PC-9 (cell line): ENCODE data around the gene CADPS2. TPM values are rescaled to one million over a fixed set of nuclear protein-coding genes. Genes with fewer than 3 reads are reported as not detected.

Experiments used
- BruUV-seq: library from RNA; stranded (reverse); fragments of 400-500 nt; replicated peaks from 2 replicates; lab custom pipeline; 2021; lab: Mats Ljungman, UMichigan
- CTCF ChIA-PET: fragments of 300-600 bp; sonication (Branson Sonifier 250); formaldehyde crosslinking; loops from one replicate; lab custom pipeline; 2022; ENCODE audit warnings: antibody characterized with exemption; lab: Charles Lee
- POLR2A ChIA-PET: fragments of 300-600 bp; sonication (Branson Sonifier 250); formaldehyde crosslinking; loops from one replicate; lab custom pipeline; 2022; ENCODE audit warnings: antibody characterized with exemption; ENCODE audit not compliant: unreplicated experiment; lab: Charles Lee
- DNase-seq, 2 experiments: peaks; one replicate each; pipeline versions ENCODE4 v3.0.0 to v3.0.0-alpha.2; 2015 to 2022; ENCODE audit warnings: mixed read lengths in 1 of 2
- H2AFZ ChIP-seq: fragments of 200-600 bp; sonication (generic); 2 replicates; pipeline ENCODE4 v1.8.1; 2017; ENCODE audit warnings: antibody characterized with exemption
- H3F3A ChIP-seq: fragments of 200-600 bp; sonication (generic); 2 replicates; pipeline ENCODE4 v1.8.1; 2017; ENCODE audit warnings: antibody characterized with exemption, mild to moderate bottlenecking, low read depth; ENCODE audit not compliant: insufficient read depth
- H3K27ac ChIP-seq: fragments of 200-600 bp; sonication (generic); 2 replicates; pipeline ENCODE4 v1.6.1; 2016; ENCODE audit warnings: mixed run types
- H3K27me3 ChIP-seq: fragments of 200-600 bp; sonication (generic); 2 replicates; pipeline ENCODE4 v1.6.1; 2016; ENCODE audit warnings: low read depth, mixed run types; ENCODE audit not compliant: insufficient read depth
- H3K36me3 ChIP-seq: fragments of 200-600 bp; sonication (generic); 2 replicates; pipeline ENCODE4 v1.6.1; 2016; ENCODE audit warnings: low read depth, mixed run types
- H3K4me1 ChIP-seq: fragments of 200-600 bp; sonication (generic); replicated peaks from 2 replicates; pipeline ENCODE4 v1.6.1; 2016; ENCODE audit warnings: mixed run types; ENCODE audit not compliant: insufficient read depth
- H3K4me2 ChIP-seq: fragments of 200-600 bp; sonication (generic); 2 replicates; pipeline ENCODE4 v1.6.1; 2017; ENCODE audit warnings: mixed run types
- H3K4me3 ChIP-seq: fragments of 200-600 bp; sonication (generic); 2 replicates; pipeline ENCODE4 v1.6.1; 2016; ENCODE audit warnings: mixed run types
- H3K79me2 ChIP-seq: fragments of 200-600 bp; sonication (generic); 2 replicates; pipeline ENCODE4 v1.6.1; 2017; ENCODE audit warnings: low read depth, mixed run types
- H3K9me2 ChIP-seq: fragments of 200-600 bp; sonication (generic); 2 replicates; pipeline ENCODE4 v1.8.1; 2017; ENCODE audit warnings: mild to moderate bottlenecking; ENCODE audit not compliant: insufficient read depth
- H3K9me3 ChIP-seq: fragments of 200-600 bp; sonication (generic); 2 replicates; pipeline ENCODE4 v1.8.1; 2016; ENCODE audit warnings: low read depth; ENCODE audit not compliant: insufficient read depth
- H4K20me1 ChIP-seq: fragments of 200-600 bp; sonication (generic); 2 replicates; pipeline ENCODE4 v1.8.1; 2017; ENCODE audit not compliant: insufficient read depth
- CTCF ChIP-seq: fragments of 200-600 bp; sonication (generic); conservative IDR thresholded peaks from 2 replicates; pipeline ENCODE4 v1.6.1; 2017; ENCODE audit warnings: mixed run types, antibody characterized with exemption, mild to moderate bottlenecking, moderate library complexity
- EZH2 ChIP-seq: fragments of 200-600 bp; sonication (generic); IDR thresholded peaks from 2 replicates; pipeline ENCODE4 v1.8.0; 2017; ENCODE audit warnings: antibody characterized with exemption, low read depth
- intact Hi-C: fragments of 100-400 bp; cut with micrococcal nuclease; formaldehyde crosslinking; loops from one replicate; pipeline ENCODE4 v1.10.0; 2022; ENCODE audit not compliant: unreplicated experiment
- total RNA-seq: library from RNA; stranded (reverse); gene quantifications from 2 replicates; pipeline ENCODE4 v1.2.3, GENCODE V29; 2021

Gene CADPS2
- total RNA-seq, 1 experiment from 2014 or later, result 11.9 TPM

- no peaks in the 10 kb centered on the region for H3K79me2 ChIP-seq
- no peaks in the 10 kb centered on the region for H3K36me3 ChIP-seq
- no peaks in the 10 kb centered on the region for H3K9me2 ChIP-seq
- no peaks in the 10 kb centered on the region for H3K27me3 ChIP-seq
- no peaks in the 10 kb centered on the region for H4K20me1 ChIP-seq
- DNase-seq, result no peak
- TF ChIP-seq EZH2, result no peak
- TF ChIP-seq CTCF, result no peak
- intact Hi-C loops, result no loop called here
- no TSS peak for BruUV-seq
- no peaks in the 10 kb centered on the region for H3K4me1 ChIP-seq
- H2AFZ ChIP-seq, result no peak overlapping the region
- CTCF ChIA-PET, result no interaction called here
- H3K4me2 ChIP-seq, result no peak overlapping the region
- no peaks in the 10 kb centered on the region for H3F3A ChIP-seq
- POLR2A ChIA-PET, result no interaction called here
- H3K9me3 ChIP-seq, result no peaks in the 10 kb centered on the region
- no peak overlapping the region for H3K4me3 ChIP-seq
- H3K27ac ChIP-seq, result no peak overlapping the region
Measured at GRCh38 chr7:122269241-122269640, 617.0 kb downstream of the CADPS2 start.

Other genes starting within 250 kb of the CADPS2 start
- gene RNF133, start 187.3 kb downstream of the CADPS2 start, total RNA-seq, result 0.41 and 0.55 TPM in 2 replicates
- 0.70 and 0.72 TPM in 2 replicates for gene RNF148, start 183.5 kb downstream of the CADPS2 start, total RNA-seq
- not detected in 2 replicates for gene TAS2R16, start 109.2 kb upstream of the CADPS2 start, total RNA-seq